Measurements from ENCODE around the gene SEMA5B. TPM values are rescaled to one million over a fixed set of nuclear protein-coding genes. Genes with fewer than 3 reads are reported as not detected.

Gene SEMA5B
- total RNA-seq, 2 donors from 2014 or later, result 0.51 to 3.5 TPM

- H3K27me3 ChIP-seq, result no peaks in the 10 kb centered on the region
- H3K4me1 ChIP-seq, result peaks cover 0 to 12% of the 10 kb centered on the region in 2 donors
- no peaks in the 10 kb centered on the region for H3K9me3 ChIP-seq
- no peak for DNase-seq (ENCODE audit: low spot score)
- H3K4me3 ChIP-seq, result no peak overlapping the region
- no peak overlapping the region for H3K27ac ChIP-seq
- no peaks in the 10 kb centered on the region for H3K36me3 ChIP-seq
- TF ChIP-seq, protein P1, sequence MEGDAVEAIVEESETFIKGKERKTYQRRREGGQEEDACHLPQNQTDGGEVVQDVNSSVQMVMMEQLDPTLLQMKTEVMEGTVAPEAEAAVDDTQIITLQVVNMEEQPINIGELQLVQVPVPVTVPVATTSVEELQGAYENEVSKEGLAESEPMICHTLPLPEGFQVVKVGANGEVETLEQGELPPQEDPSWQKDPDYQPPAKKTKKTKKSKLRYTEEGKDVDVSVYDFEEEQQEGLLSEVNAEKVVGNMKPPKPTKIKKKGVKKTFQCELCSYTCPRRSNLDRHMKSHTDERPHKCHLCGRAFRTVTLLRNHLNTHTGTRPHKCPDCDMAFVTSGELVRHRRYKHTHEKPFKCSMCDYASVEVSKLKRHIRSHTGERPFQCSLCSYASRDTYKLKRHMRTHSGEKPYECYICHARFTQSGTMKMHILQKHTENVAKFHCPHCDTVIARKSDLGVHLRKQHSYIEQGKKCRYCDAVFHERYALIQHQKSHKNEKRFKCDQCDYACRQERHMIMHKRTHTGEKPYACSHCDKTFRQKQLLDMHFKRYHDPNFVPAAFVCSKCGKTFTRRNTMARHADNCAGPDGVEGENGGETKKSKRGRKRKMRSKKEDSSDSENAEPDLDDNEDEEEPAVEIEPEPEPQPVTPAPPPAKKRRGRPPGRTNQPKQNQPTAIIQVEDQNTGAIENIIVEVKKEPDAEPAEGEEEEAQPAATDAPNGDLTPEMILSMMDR (IDR thresholded peaks at IDR 0.05), result no peak
Measured at GRCh38 chr3:122886946-122887345, 140.6 kb downstream of the SEMA5B start.

- TF ChIP-seq, protein P1 (IDR thresholded peaks at IDR 0.05), result no peak
- H3K27ac ChIP-seq, result no peak overlapping the region
- H3K36me3 ChIP-seq, result no peaks in the 10 kb centered on the region
- H3K4me3 ChIP-seq, result no peak overlapping the region
- no peak for DNase-seq (ENCODE audit: low spot score)
- H3K9me3 ChIP-seq, result no peaks in the 10 kb centered on the region
- H3K4me1 ChIP-seq, result peaks cover 0 to 12% of the 10 kb centered on the region in 2 donors
- H3K27me3 ChIP-seq, result no peaks in the 10 kb centered on the region
Measured at GRCh38 chr3:122886251-122886650, 141.3 kb downstream of the SEMA5B start.

DNA sequence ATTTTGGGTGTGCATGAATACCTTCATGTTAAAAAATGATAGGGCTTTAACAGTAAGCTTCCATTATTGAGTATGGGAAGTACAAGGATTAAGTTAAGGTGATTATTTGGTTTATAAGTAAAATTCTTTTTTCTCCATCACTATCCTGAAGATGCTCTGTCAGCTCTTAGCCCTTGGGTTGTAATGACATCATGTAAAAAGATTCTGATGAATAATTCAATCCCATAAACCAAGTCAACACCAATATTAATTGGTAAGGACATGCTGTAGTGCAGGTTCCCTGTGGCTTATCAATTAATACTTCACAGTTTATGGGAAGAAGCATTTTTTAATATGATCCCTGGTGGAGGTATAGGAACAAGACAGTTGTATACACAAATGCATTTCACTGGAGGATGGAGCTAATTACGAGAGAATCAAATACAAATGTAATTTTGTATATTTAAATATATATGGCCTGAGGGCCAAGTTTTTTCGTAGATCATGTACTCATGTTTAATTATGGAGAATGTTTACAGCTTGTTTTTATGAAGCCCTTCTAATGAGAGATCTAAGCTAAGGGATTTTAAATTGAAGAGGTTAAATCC, 145.1 kb downstream of the SEMA5B start:
- no peak for DNase-seq (ENCODE audit: low spot score)
- TF ChIP-seq, protein P1 (IDR thresholded peaks at IDR 0.05), result no peak
- Histone ChIP-seq H3K4me1 (no peaks in the 10 kb centered on the region), H3K9me3 (no peaks in the 10 kb centered on the region), H3K27me3 (no peaks in the 10 kb centered on the region), H3K27ac (no peak overlapping the region), H3K36me3 (peaks cover 17% of the 10 kb centered on the region), H3K4me3 (no peak overlapping the region)

GRCh38 chr3:122880624-122881023, 146.9 kb downstream of the SEMA5B start:
- Histone ChIP-seq H3K36me3 (peaks cover 17% of the 10 kb centered on the region), H3K27me3 (no peaks in the 10 kb centered on the region), H3K9me3 (no peaks in the 10 kb centered on the region), H3K4me3 (no peak overlapping the region), H3K4me1 (no peaks in the 10 kb centered on the region), H3K27ac (no peak overlapping the region)
- no peak for DNase-seq (ENCODE audit: low spot score)
- TF ChIP-seq, protein P1 (IDR thresholded peaks at IDR 0.05), result no peak

DNA sequence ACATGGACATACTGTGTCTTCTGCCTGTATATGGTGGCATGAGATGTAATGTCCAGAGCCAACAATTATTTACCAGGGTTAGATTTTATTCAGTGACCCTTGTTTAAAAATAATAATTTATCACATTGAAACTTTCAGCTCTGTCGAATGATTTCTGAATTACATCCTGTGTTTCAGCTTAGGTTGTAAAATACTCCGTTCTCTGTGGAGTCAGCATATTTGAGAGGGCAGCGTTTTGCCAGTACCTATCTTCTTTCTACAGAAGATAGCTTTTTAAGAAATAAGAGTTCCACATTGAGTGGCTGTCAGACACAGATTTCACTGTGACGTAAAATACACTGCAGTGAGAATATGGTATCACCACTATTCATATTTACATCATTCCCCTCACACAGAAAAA, 147.4 kb downstream of the SEMA5B start:
- no peaks in the 10 kb centered on the region for H3K4me1 ChIP-seq
- TF ChIP-seq, protein P1 (IDR thresholded peaks at IDR 0.05), result no peak
- DNase-seq (ENCODE audit: low spot score), result no peak
- peaks cover 17% of the 10 kb centered on the region for H3K36me3 ChIP-seq
- H3K9me3 ChIP-seq, result no peaks in the 10 kb centered on the region
- H3K27ac ChIP-seq, result no peak overlapping the region
- H3K4me3 ChIP-seq, result no peak overlapping the region
- no peaks in the 10 kb centered on the region for H3K27me3 ChIP-seq

- H3K36me3 ChIP-seq, result peaks cover 31% of the 10 kb centered on the region
- no peaks in the 10 kb centered on the region for H3K4me1 ChIP-seq
- H3K27me3 ChIP-seq, result no peaks in the 10 kb centered on the region
- TF ChIP-seq, protein P1 (IDR thresholded peaks at IDR 0.05), result no peak
- no peaks in the 10 kb centered on the region for H3K9me3 ChIP-seq
- no peak for DNase-seq (ENCODE audit: low spot score)
- no peak overlapping the region for H3K4me3 ChIP-seq
- no peak overlapping the region for H3K27ac ChIP-seq
Measured at GRCh38 chr3:122875547-122876127, 151.9 kb downstream of the SEMA5B start.

Data from right atrium auricular region (tissue), 2 donors.